IPS-11a (cell line): Measurements from ENCODE around the gene TUBA1C.
A peak's percentile ranks its signal among the peaks of the same experiment; 100 is the strongest.
"Not testable (repeated sequence)": the region's sequence is repeated elsewhere in the genome, so short reads cannot be mapped to it uniquely, and the experiment has no call there.

Experiments used
- H3K4me3 ChIP-seq: one replicate; pipeline ENCODE4 v1.5.1; 2013; ENCODE audit warnings: low read depth, low read length, control low read depth

Gene TUBA1C

GRCh38 chr12:49255456-49255855, 9.4 kb upstream of the TUBA1C start:
- not testable (repeated sequence) for H3K4me3 ChIP-seq

- H3K4me3 ChIP-seq: no peak overlapping the region
Measured at GRCh38 chr12:49255857-49256637, 8.8 kb upstream of the TUBA1C start.

- not testable (repeated sequence) for H3K4me3 ChIP-seq
Measured at GRCh38 chr12:49257508-49258184, 7.2 kb upstream of the TUBA1C start.

- H3K4me3 ChIP-seq: no peak overlapping the region
Measured at GRCh38 chr12:49259452-49259851, 5.4 kb upstream of the TUBA1C start.

- no peak overlapping the region for H3K4me3 ChIP-seq
Measured at GRCh38 chr12:49260166-49260565, 4.7 kb upstream of the TUBA1C start.

- no peak overlapping the region for H3K4me3 ChIP-seq
Measured at GRCh38 chr12:49260571-49261363, 4.1 kb upstream of the TUBA1C start.

- no peak overlapping the region for H3K4me3 ChIP-seq
Measured at GRCh38 chr12:49261721-49262120, 3.2 kb upstream of the TUBA1C start.

- H3K4me3 ChIP-seq: no peak overlapping the region
Measured at GRCh38 chr12:49263400-49263763, 1.5 kb upstream of the TUBA1C start.

- H3K4me3 ChIP-seq: peak overlapping the region; percentile 73
Measured at GRCh38 chr12:49264466-49264872, 413 bp upstream of the TUBA1C start.

GRCh38 chr12:49269191-49269590, 4.3 kb downstream of the TUBA1C start:
- H3K4me3 ChIP-seq: not testable (repeated sequence)

- H3K4me3 ChIP-seq: no peak overlapping the region
Measured at GRCh38 chr12:49272790-49273725, 8.2 kb downstream of the TUBA1C start.

GRCh38 chr12:49273726-49274395, 9.0 kb downstream of the TUBA1C start:
- no peak overlapping the region for H3K4me3 ChIP-seq

- H3K4me3 ChIP-seq: no peak overlapping the region
Measured at GRCh38 chr12:49274396-49275069, 9.7 kb downstream of the TUBA1C start.

- no peak overlapping the region for H3K4me3 ChIP-seq
Measured at GRCh38 chr12:49276304-49277290, 11.7 kb downstream of the TUBA1C start.

- H3K4me3 ChIP-seq: no peak overlapping the region
Measured at GRCh38 chr12:49277466-49277865, 12.6 kb downstream of the TUBA1C start.

GRCh38 chr12:49279706-49280159, 14.9 kb downstream of the TUBA1C start:
- H3K4me3 ChIP-seq: no peak overlapping the region

- H3K4me3 ChIP-seq: not testable (repeated sequence)
Measured at GRCh38 chr12:49280545-49280944, 15.7 kb downstream of the TUBA1C start.

- H3K4me3 ChIP-seq: no peak overlapping the region
Measured at GRCh38 chr12:49282302-49282701, 17.4 kb downstream of the TUBA1C start.
